Rectal smooth muscle tissue (tissue), 1 donor: ENCODE data around the gene STAM2.
"Not testable (repeated sequence)": the region's sequence is repeated elsewhere in the genome, so short reads cannot be mapped to it uniquely, and the experiment has no call there.

Experiments
- H3K27ac ChIP-seq: one replicate; pipeline ENCODE4 v1.7.0; 2013; ENCODE audit warnings: low read depth, low read length, inconsistent platforms
- H3K27me3 ChIP-seq: one replicate; pipeline ENCODE4 v1.7.0; 2013; ENCODE audit warnings: low read length; ENCODE audit not compliant: control insufficient read depth, insufficient read depth
- H3K36me3 ChIP-seq: one replicate; pipeline ENCODE4 v1.7.0; 2013; ENCODE audit warnings: low read length; ENCODE audit not compliant: control insufficient read depth, insufficient read depth
- H3K4me1 ChIP-seq: one replicate; pipeline ENCODE4 v1.7.0; 2013; ENCODE audit warnings: low read length; ENCODE audit not compliant: control insufficient read depth, insufficient read depth
- H3K4me3 ChIP-seq: one replicate; pipeline ENCODE4 v1.7.0; 2013; ENCODE audit warnings: low read length
- H3K9ac ChIP-seq: one replicate; pipeline ENCODE4 v1.7.0; 2013; ENCODE audit warnings: low read length

Gene STAM2

DNA sequence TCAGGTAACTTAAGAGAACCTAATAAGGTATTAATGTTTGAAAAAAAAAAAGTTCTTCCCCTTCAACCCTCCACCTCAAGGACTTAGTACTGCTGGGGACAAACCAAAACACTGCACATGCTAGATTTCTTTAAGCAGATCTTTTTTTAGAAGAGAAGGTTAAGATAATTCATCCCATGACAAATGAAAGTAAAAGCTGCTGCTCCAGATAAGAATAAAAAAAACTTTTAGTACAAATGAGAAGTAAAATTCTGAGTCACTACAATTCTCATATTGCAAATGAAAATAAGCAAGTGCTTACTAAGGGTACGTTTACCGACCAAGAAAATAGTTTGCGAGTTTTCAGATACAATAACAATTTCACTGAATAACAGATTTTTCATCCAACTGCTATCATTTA lies 8.9 kb downstream of the STAM2 start:
- no peaks in the 10 kb centered on the region for H3K36me3 ChIP-seq
- peaks cover 3% of the 10 kb centered on the region for H3K4me1 ChIP-seq
- no peaks in the 10 kb centered on the region for H3K27me3 ChIP-seq
- no peak overlapping the region for H3K27ac ChIP-seq
- H3K9ac ChIP-seq = no peak overlapping the region
- no peak overlapping the region for H3K4me3 ChIP-seq

GRCh38 chr2:152165780-152166179 lies 9.8 kb downstream of the STAM2 start:
- H3K36me3 ChIP-seq = no peaks in the 10 kb centered on the region
- no peak overlapping the region for H3K9ac ChIP-seq
- no peaks in the 10 kb centered on the region for H3K27me3 ChIP-seq
- no peak overlapping the region for H3K4me3 ChIP-seq
- no peak overlapping the region for H3K27ac ChIP-seq
- H3K4me1 ChIP-seq = peaks cover 3% of the 10 kb centered on the region

DNA sequence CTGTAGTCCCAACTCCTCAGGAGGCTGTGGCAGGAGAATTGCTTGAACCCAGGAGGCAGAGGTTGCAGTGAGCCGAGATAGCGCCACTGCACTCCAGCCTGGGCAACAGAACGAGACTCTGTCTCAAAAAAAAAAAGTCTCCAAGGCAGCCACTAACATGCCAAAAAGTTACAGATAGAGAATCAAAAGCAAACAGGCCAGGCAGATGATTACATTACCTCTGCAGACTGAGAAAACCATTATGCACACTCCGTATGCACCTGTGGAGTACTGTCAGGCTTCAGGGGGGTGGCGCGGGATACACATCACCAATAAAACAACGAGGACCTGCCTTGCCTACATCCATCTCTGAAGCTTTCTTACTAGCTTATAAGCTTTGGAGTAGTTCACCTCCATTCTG lies 10.3 kb downstream of the STAM2 start:
- H3K9ac ChIP-seq = no peak overlapping the region
- no peaks in the 10 kb centered on the region for H3K27me3 ChIP-seq
- no peak overlapping the region for H3K4me3 ChIP-seq
- H3K4me1 ChIP-seq = peaks cover 3% of the 10 kb centered on the region
- no peaks in the 10 kb centered on the region for H3K36me3 ChIP-seq
- no peak overlapping the region for H3K27ac ChIP-seq

- H3K4me1 ChIP-seq, H3K27ac ChIP-seq, H3K27me3 ChIP-seq, H3K4me3 ChIP-seq, H3K9ac ChIP-seq, H3K36me3 ChIP-seq: not testable (repeated sequence)
These were observed 11.9 kb downstream of the STAM2 start for GRCh38 chr2:152163669-152164068.

DNA sequence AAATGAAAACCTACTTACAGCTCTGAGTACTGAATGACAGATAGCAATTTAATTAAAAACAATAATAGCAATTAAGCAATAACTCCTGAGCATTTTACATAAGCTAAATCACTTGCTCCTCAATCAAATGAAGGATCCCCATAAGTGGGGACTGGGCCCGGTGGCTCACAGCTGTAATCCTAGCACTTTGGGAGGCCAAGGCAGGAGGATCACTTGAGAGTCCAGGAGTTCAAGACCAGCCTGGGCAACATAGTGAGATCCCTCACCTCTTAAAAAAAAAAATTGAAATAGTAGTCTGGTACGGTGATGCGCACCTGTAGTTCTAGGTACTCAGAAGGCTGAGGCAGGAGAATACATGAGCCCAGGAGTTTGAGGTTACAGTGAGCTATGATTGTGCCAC lies 13.4 kb downstream of the STAM2 start:
- H3K27ac ChIP-seq = no peak overlapping the region
- H3K4me3 ChIP-seq = no peak overlapping the region
- H3K9ac ChIP-seq = no peak overlapping the region
- peaks cover 3% of the 10 kb centered on the region for H3K4me1 ChIP-seq
- H3K27me3 ChIP-seq = no peaks in the 10 kb centered on the region
- H3K36me3 ChIP-seq = no peaks in the 10 kb centered on the region

DNA sequence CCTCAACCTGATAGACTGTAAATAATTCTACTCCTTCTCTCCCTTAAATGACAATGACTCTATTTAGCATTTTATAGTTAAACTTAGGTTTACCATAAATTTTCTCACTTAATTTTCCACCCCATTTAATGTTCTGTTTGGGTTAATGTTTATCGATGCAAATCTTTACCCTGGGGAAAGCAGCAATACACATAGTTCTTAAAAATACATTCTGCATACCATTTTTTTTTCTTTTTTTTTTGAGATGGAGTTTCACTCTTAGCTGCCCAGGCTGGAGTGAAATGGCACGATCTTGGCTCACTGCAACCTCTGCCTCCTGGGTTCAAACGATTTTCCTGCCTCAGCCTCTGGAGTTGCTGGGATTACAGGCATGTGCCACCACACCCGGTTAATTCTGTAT lies 14.0 kb downstream of the STAM2 start:
- no peaks in the 10 kb centered on the region for H3K27me3 ChIP-seq

DNA sequence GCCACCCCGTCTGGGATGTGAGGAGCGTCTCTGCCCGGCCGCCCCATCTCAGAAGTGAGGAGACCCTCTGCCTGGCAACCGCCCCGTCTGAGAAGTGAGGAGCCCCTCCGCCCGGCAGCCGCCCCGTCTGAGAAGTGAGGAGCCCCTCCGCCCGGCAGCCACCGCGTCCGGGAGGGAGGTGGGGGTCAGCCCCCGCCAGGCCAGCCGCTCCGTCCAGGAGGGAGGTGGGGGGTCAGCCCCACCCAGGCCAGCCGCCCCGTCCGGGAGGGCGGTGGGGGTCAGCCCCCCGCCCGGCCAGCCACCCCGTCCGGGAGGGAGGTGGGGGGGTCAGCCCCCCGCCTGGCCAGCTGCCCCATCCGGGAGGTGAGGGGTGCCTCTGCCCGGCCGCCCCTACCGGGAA lies 15.2 kb downstream of the STAM2 start:
- not testable (repeated sequence) for H3K27ac ChIP-seq, H3K4me3 ChIP-seq, H3K9ac ChIP-seq, H3K27me3 ChIP-seq, H3K4me1 ChIP-seq, H3K36me3 ChIP-seq

More for the DNA sequence above, 14.0 kb downstream of the STAM2 start:
- no peak overlapping the region for H3K9ac ChIP-seq
- no peak overlapping the region for H3K27ac ChIP-seq
- H3K4me1 ChIP-seq = peaks cover 3% of the 10 kb centered on the region
- no peaks in the 10 kb centered on the region for H3K36me3 ChIP-seq
- H3K4me3 ChIP-seq = no peak overlapping the region

GRCh38 chr2:152157253-152157652 lies 18.3 kb downstream of the STAM2 start:
- no peak overlapping the region for H3K27ac ChIP-seq
- no peaks in the 10 kb centered on the region for H3K27me3 ChIP-seq
- H3K4me3 ChIP-seq = no peak overlapping the region
- H3K36me3 ChIP-seq = no peaks in the 10 kb centered on the region
- no peak overlapping the region for H3K9ac ChIP-seq
- H3K4me1 ChIP-seq = no peaks in the 10 kb centered on the region

- Histone ChIP-seq H3K4me1 (no peaks in the 10 kb centered on the region), H3K9ac (no peak overlapping the region), H3K4me3 (no peak overlapping the region), H3K36me3 (no peaks in the 10 kb centered on the region), H3K27ac (no peak overlapping the region), H3K27me3 (no peaks in the 10 kb centered on the region)
These were observed 20.4 kb downstream of the STAM2 start for GRCh38 chr2:152155209-152155608.

GRCh38 chr2:152154462-152154861 lies 21.1 kb downstream of the STAM2 start:
- Histone ChIP-seq H3K4me1 (no peaks in the 10 kb centered on the region), H3K4me3 (no peak overlapping the region), H3K27me3 (no peaks in the 10 kb centered on the region), H3K9ac (no peak overlapping the region), H3K36me3 (no peaks in the 10 kb centered on the region), H3K27ac (no peak overlapping the region)

DNA sequence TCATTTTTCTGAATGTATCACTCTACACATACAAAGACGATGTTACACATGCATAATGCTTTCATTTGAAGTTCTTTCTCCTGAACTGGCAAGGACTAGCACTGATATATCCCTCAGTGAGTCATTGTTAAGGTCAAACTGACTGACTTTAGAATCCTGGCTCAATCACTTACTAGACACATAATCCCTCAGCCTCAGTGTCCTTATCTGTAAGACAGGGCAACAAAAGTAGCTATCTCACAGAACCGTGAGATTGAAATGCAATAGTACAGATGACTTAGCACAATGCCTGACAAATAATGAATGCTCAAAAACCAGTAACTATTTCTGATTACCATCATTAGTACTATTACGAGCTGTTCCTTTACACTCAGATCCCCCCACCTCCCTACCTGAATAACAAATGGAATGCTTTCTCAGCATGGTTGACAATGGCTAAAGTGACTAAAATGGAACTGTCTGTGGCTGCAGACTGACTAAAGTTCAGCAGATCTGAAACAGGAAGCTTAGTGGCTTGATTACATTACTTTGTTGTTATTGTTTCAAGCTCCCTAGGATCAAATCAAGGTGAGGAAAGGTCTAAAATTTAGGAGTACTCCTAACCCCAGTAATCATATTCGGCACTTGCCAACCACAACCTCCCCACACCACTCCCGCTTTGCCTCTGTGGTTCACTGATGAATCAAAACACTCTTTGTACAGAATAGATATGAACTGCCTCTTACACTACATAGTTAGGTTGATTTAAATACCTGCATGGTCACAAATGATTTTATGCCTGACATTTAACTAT lies 40.9 kb downstream of the STAM2 start:
- no peaks in the 10 kb centered on the region for H3K4me1 ChIP-seq
- no peak overlapping the region for H3K9ac ChIP-seq
- H3K4me3 ChIP-seq = no peak overlapping the region
- no peak overlapping the region for H3K27ac ChIP-seq
- peaks cover 3% of the 10 kb centered on the region for H3K36me3 ChIP-seq
- H3K27me3 ChIP-seq = no peaks in the 10 kb centered on the region

GRCh38 chr2:152132306-152132705 lies 43.3 kb downstream of the STAM2 start:
- H3K4me1 ChIP-seq = no peaks in the 10 kb centered on the region
- no peak overlapping the region for H3K9ac ChIP-seq
- no peak overlapping the region for H3K27ac ChIP-seq
- H3K4me3 ChIP-seq = no peak overlapping the region
- peaks cover 3% of the 10 kb centered on the region for H3K36me3 ChIP-seq
- no peaks in the 10 kb centered on the region for H3K27me3 ChIP-seq

DNA sequence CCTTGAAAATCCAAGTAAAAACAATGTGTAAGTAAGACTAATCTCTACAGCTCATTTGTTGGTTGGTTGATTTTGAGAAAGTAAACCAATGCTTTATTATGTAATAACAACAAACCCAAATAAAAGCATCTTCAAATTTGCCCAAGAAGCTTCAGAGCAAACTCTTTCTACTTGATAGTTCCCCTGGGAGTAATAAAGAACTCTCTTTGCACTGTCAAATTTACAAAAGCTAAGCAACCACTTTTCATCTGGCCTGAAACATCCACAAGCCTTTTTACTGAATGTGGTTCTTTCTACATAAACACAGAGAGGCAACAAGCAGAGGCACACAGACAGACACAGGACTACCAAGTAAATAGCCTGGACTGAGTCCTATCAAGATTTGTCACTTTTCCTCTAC lies 47.9 kb downstream of the STAM2 start:
- Histone ChIP-seq H3K4me1 (no peaks in the 10 kb centered on the region), H3K9ac (no peak overlapping the region), H3K27ac (no peak overlapping the region), H3K4me3 (no peak overlapping the region), H3K27me3 (no peaks in the 10 kb centered on the region), H3K36me3 (peaks cover 7% of the 10 kb centered on the region)
